Measurements from ENCODE around the gene HRCT1.
"Not testable (repeated sequence)": the region's sequence is repeated elsewhere in the genome, so short reads cannot be mapped to it uniquely, and the experiment has no call there.

The HRCT1 gene

DNA sequence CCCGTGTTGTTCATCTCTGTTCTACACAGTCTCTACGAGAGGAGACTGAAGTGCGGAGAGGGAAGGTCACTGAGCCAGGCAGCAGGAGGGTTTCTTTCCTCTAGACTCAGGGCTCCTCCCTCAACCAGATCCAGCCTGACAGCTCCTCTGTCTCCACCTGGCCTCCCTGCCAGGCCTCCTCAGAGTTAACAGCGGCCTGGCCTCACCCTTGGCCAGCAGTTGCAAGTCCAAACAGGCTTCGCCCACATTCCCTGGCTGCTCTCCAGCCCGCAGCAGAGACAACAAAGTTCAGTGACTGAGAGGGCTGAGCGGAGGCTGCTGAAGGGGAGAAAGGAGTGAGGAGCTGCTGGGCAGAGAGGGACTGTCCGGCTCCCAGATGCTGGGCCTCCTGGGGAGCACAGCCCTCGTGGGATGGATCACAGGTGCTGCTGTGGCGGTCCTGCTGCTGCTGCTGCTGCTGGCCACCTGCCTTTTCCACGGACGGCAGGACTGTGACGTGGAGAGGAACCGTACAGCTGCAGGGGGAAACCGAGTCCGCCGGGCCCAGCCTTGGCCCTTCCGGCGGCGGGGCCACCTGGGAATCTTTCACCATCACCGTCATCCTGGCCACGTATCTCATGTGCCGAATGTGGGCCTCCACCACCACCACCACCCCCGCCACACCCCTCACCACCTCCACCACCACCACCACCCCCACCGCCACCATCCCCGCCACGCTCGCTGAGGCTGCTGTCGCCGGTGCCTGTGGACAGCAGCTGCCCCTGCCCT lies at the start of gene HRCT1:
Gene HRCT1 (plus strand): TSS at position 291 of the 768 bp plus-strand sequence. CDS start 86 bp downstream, at position 377.
- peak; percentile 76 for DNase-seq (ENCODE audit: low read depth)

DNA sequence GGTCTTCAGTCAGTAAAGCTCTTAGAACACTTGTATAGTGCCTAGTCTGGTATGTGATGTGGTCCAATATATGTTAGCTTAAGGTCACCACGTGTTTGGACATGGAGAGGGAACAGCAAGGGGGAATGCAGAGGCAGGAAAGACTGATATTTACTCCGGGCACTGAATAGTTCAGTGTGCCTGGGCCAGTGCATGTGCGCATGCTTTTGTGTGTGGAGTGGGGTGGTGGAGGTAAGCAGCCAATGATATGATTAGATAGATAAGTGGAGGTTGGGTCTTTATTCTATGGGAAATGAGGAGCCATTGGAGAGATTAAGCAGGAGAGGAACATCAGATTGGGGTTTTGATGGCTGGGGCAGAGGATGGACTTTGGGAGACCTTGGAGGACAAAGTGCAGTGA lies 49.8 kb upstream of the HRCT1 start:
- no peak for DNase-seq (ENCODE audit: low read depth)

DNA sequence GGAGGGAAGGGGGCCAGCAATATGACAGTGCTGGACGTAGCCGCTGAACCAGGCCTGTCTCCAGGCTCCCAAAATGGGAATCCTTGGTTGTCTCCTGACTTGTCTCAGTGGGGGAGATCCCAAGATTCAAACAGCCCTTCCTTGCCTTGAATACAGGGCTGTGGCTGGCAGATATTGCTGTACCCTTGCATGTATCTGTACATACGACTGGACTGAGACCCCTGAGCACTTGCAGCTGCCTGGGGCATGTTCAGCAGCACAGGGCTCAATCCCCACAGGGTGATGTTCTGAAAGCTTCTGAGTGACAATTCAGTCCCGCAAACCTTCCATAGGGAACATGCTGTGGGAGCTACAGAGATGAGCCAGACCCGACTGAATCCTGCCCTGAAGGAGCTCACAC lies 49.1 kb upstream of the HRCT1 start:
- no peak for DNase-seq (ENCODE audit: low read depth)

DNA sequence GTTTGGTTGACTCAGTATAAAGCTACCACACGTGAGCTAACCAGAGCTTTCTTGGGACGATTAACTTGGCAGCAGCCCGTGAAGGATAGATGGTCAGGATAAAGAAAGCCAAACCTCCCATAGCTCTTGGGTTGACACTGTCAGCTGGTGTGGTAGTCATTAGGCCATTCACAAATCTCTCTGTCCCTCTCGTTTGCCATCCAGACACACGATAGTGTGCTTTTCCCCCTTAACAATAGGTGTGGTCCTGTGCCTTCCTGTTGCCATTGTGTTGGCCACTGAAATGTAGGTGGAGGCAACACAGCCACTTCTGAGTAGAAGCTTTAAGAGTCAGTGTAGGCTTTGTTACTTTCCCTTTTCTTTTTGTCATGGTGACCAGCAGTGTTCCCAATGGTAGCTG lies 47.5 kb upstream of the HRCT1 start:
- DNase-seq (ENCODE audit: low read depth), result no peak

DNA sequence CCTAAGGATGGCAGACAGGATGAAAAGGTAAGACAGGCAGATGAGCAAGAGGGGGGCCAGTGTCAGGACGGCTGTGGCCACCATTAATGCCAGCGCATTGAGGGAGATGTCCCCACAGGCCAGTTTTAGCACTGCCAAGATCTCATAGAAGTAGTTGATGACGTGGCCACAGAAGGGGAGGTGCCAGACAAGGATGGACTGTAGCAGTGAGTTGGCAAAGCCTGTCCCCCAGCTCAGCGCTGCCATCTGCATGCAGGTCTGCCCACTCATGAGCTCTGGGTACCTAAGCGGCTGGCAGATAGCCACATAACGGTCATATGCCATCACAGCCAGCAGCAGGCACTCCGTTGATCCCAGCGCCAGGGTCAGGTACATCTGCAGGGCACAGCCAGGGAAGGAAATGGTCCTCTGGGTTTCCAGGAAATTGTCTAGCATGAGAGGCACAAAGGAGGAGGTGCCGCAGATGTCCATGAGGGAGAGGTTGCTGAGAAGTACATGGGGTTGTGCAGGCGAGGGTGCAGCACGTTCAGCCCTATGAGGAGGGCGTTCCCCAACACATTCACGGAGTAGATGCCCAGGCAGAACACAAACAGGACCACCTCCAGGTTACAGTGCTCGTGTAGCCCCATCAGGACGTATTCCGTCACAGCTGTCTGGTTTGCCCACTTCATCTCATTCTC lies 46.6 kb upstream of the HRCT1 start:
- DNase-seq (ENCODE audit: low read depth), result no peak

DNA sequence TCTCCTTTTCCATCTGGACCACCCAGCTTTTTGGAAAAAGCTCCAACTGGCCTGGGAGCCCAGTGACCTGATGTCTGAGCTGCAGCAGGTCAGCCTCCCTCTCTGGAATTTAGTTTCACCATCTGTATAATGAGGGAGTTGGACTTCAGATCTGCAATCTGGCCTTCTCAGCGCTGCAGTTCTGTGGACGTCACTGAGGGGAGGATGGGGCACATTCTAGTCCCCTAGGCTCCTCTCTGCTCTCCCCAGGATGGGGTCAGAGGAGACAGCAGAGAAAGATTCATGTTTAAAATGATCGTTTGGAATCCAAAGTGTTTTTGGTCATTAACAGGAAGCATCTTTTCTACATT lies 46.0 kb upstream of the HRCT1 start:
- DNase-seq (ENCODE audit: low read depth), result no peak

DNA sequence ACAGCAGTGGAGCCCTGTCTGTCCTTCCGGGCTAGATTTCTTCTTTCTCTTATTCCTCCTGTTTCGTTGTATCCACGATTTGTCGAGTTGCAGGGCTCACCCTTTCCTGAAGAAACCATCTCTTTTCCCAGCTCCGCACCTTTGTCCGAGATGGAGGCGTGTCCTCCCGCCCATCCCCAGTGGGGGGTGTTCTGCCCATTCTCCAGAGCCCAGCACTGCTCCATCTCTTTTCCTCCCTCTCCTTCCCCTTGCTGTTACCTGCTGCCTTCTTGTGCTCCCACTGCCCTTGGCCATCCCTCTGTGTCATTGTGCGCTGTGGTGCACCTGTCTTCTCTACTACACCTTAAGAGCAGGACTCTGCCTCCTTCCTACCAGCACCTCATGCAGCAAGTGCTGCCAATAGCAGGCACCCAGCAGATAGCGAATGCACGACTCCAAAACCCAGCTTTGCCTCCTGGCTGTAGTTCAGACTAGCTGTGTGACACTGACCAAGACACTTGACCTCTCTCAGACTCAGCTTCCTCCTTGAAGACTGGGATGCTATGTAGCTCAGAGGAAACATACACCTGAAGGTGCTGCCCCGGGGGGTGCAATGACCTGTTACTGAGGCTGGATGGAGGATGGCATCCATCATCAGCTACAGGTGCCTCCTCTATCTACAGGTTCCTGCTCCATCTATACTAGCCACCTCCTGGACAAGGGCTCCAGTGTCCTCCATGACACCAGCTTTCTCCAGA lies 44.7 kb upstream of the HRCT1 start:
- DNase-seq (ENCODE audit: low read depth), result no peak

DNA sequence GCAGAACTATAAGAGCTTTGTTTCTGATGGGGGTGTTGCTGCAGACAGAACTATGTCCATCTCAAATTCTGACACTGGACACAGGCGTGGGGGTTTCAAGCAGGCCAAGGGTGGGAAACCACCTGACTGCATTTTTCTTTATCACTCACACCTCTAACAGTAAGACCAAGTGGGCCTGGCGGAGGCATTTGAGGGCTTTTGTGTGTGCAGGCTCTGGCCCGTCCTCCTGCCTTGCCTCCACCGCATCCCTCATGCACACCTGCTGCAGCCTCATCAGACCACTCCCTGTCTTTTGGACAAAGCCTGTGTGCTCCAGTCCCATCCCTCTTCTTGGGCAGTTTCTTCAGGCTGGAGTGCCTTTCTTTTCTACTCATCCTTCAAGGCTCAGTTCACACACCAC lies 43.7 kb upstream of the HRCT1 start:
- no peak for DNase-seq (ENCODE audit: low read depth)

DNA sequence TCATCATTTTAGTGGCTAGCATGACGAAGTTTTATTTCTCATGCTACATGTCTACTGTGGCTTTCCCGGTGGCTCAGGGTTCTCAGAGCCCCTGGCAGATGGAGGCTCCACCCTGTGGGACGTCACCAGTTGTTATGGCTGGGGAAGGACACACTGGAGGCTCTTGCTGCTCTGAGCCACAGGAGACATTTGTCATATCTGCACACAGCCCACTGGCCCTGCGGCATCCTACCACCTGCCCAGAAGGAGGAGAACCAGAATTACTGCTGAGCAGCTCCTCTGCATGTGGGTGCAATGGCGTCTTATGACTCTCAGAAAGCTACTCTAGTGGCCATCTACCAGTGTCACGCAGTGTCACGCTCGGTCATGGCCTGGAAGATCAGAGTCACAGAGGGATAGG lies 42.4 kb upstream of the HRCT1 start:
- DNase-seq (ENCODE audit: low read depth), result no peak

DNA sequence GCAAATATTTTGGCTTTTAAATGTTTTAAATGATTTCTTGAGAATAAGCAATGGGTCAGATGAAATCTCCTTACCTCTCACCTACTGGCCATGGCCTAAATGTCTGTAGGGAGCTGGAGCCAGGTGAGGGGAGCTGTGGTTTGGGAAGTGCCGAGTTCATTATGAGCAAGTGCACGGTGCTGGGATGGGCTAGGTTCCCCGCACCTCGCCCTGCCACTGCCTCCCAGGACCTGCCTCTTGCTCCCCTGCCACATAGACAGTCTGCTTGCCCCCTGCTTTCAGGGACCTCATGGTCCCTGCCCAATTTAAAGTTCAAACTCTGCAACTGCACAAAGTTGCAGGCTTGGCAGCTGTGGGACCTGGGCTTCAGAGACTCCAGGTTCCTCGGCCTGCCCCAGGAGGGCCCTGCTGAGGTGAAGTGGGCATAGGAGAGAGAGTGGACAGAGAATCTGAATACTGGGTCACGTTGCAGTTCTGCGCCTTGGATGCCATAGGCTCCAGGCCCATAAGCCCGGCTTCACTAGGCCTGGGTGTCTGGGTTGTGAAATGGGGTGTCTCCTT lies 41.2 kb upstream of the HRCT1 start:
- no peak for DNase-seq (ENCODE audit: low read depth)

DNA sequence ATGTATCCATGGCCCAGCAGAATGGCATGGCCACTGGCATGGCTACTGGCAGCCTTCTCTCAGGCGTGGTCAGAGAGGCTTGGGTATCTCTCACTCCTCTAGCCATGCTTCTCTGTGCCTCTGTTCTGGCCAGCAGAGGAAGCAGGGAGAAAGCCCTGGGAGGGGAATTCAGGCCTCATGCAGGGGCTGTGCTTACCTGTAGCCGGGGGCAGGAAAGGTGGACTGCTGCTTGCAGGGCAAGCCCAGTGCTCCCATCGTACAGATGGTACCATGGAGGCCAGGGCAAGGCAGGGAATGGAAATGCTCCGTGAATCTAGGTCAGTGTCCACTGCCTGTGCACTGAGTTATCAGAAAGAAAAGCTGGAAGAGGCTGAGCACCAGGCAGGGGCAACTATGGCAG lies 38.5 kb upstream of the HRCT1 start:
- DNase-seq (ENCODE audit: low read depth), result no peak

DNA sequence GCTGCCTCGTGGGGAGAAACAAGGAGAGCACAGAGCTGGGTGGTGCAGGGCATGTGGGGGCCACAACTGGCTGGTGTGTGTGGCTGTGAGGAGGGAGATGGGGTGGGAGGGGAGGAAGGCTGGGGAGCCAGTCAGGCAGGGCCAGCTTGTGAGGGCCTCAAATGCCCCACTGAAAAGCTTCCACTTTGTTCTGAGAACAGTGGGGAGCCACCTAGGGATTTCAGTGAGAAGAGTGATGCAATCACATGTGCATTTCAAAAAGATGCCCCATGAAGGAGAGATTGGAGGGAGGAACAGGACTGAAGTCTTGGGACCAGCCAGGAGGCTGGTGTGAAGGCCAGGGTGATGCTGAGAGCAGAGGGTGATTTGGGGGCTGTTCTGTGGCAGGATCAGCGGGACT lies 37.1 kb upstream of the HRCT1 start:
- DNase-seq (ENCODE audit: low read depth), result no peak

DNA sequence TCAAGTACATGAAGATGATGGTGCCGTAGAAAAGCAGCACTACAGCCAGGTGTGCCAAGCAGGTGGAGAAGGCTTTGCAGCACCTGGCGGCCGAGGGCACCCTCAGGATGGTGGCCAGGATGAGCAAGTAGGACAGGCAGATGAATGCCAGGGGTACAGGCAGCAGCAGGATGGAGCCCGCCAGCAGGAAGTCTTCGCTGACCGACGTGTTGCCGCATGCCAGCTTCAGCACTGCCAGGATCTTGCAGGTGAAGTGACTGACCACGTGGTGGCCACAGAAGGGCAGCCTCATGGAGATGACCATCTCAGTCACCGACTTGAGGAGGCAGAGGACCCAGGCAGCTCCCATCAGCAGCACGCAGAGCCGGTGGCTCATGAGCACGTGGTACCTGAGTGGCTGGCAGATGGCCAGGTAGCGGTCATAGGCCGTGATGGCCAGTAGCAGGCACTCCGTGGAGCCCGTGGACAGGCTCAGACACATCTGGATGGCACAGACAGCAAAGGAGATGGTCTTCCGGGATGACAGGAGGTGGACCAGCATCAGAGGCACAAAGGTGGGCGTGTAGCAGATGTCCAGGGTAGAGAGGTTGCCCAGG lies 36.3 kb upstream of the HRCT1 start:
- no peak for DNase-seq (ENCODE audit: low read depth)

DNA sequence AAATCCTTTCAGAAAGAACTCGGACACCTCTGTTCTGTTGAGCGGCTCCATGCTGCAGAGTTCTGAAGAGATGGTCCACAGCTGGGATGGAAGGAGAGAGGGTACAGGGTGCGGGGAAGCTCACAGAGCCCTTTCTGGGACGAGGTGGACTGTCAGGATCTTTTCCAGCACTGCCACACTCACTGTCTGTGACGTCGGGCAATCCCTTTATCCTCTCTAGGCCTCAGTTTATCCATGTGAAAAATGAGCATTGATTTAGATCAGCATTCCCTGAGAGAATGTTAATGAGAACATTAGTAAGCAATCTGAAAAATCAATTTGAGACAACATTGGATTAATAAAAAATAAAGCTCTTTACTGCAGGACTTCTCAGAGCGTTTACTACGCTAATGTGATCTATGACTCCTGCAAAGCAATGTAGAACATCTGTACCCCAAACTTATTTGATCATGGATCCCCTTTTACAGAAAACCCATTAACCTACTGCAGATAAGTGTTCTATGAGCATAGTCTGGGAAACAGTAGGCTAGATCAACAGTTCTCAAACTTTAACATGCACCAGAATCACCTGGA lies 35.6 kb upstream of the HRCT1 start, which contains the start of gene OR13J1:
Gene OR13J1 (minus strand): TSS at position 51 of the 573 bp plus-strand sequence. CDS start 0 bp downstream, at position 51.
- no peak for DNase-seq (ENCODE audit: low read depth)

DNA sequence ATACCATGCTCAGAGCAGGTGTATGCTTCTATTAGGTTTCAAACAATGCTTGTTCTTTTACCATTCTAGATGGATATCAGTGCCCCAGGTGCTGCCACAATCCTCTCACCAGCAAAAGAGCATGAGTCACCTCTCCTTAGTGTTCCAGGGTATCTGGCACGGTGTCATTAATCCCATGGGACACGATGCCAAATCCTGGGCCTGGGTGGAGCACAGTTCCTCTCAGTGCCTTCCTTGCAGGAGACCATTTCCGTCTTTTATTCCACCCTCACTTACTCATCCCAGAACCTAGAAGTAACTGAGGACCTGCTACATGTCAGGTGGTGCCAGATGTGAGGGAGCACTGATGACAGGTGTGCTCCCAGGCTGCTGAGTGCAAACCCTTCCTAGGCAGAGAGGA lies 34.5 kb upstream of the HRCT1 start:
- no peak for DNase-seq (ENCODE audit: low read depth)

DNA sequence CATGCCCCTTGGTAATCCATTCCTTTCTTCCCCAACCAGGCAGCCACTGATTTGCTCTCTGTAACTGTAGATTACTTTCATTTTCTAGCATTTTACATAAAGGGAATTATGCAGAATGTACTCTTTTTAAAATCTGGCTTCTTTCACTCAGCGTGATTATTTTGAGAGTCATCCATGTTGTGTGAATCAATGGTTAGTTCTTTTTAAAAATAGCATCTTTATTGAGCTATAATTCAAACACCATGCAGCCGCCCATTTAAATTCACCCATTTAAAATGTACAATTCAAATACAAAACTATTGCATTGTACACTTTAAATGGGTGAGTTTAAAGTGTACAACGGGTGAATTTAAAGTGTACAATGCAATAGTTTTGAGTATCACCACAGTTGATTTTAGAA lies 33.5 kb upstream of the HRCT1 start:
- no peak for DNase-seq (ENCODE audit: low read depth)

DNA sequence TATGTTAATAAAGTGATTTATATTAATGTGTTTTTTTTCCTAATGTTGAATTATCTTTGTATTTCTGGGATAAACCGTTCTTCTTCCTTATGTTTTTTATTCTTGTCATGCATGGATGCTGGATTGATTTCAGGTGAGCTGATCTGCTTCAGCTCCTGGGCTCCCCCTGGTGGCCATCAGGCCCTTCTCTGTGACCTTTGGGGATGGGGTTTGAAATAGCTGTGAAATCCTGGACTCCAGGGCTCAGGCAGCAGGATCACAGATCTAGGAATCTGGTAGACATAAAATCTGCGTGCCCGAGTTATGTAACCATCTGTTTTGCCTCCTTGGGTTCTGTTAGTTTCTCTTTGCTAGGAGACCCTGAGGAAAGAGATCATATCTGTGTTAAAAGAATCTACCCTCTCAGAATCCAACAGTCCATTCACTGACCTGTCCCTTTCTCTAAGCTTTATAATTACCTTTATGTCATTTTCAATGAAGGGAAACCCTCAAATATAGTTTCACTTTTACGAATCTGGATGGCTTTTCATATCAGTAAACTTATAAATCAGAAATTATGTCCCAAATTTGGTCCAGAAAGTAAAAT lies 23.6 kb upstream of the HRCT1 start:
- DNase-seq (ENCODE audit: low read depth), result peak; percentile 53

DNA sequence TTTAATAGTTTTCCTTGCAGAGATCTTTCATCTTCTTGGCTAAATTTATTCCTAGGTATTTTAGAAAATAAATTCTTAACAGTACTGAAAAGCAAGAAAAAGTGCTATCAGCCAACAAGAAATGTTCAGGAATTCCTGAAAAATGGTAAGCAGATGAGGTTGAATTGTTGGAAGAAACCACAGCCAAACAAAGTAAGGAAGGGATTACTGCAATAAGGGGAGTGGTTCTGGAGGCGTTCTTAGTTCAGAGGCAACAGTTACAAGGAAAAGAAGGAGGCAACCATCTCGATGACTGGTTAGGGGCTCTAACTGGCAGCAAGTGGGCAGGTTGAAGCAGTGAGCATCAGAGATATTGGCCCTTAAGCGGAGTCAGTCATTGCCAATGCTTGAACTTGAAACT lies 23.0 kb upstream of the HRCT1 start:
- no peak for DNase-seq (ENCODE audit: low read depth)

DNA sequence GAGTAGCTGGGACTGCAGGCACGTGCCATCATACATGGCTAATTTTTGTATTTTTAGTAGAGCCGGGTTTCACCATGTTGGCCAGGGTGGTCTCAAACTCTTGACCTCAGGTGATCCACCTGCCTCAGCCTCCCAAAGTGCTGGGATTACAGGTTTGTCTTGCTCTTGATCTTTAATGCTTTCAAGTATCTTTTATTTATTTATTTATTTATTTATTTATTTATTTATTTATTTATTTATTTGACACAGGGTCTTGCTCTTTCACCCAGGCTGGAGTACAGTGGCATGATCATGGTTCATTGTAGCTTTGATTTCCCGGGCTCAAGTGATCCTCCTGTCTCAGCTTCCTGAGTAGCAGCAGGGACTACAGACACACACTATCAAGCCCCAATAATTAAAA lies 21.1 kb upstream of the HRCT1 start:
- DNase-seq (ENCODE audit: low read depth), result not testable (repeated sequence)

DNA sequence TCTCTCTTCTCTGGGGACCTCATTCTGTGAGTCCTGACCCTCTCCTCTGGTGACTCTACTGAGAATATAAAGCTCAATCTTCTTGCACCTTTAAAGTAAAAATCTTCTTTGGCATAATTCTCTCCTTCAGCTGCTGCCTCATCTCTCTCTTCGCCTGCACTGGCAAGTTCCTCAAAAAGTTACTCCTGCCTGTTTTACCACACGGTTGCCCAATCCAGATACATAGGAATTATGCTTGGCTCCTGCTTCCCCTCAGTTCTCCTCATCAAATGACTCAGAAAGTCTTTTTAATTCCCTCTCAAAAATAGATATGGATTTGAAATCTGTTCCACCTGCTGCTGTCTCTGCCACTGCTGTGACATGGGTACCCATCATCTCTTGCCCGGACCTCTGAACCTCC lies 14.4 kb upstream of the HRCT1 start:
- DNase-seq (ENCODE audit: low read depth), result no peak

DNA sequence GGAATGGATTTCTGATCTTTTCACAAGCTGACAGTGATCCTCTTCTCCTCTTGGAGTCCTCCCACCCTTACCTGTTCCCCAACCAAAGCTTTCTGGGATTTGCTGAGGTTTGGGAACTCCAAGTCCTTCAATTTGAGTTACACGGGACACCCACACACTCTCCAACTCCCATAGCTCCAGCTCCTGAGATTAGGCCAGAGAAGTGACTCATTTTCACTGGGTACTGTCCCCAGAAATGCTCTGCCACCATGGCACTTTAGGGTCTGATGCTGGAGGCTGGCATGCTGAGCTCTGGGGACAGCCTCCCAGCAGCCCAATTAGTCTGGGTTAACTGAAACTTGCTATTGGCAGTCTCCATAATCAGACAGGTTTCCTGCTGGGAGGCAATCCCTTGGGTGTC lies 14.0 kb upstream of the HRCT1 start:
- DNase-seq (ENCODE audit: low read depth), result no peak

DNA sequence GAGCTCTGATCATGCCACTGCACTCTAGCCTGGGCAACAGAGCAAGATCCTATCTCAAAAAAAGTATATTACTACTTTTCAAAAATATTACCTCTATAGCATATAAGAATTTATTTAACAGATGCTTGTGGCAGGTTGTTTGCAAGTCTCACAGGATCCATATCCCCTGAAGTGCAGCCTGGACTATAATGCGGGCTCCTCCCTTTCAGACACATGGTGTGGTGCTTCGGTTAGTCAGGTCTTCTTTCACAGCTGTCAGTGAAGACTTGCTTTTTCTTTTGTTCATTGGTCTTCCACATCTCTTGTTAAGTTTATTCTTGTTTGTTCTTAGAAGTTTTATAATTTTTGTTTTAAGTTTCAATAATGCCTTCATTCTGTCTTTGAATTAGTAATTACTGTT lies 9.4 kb upstream of the HRCT1 start:
- no peak for DNase-seq (ENCODE audit: low read depth)
